Hepatocyte (in vitro differentiated cells): ENCODE results near the gene HPS6. TPM values are rescaled to one million over a fixed set of nuclear protein-coding genes. Genes with fewer than 3 reads are reported as not detected.

ENCODE experiments used
- DNase-seq: peaks from one replicate; pipeline ENCODE4 v3.0.0-alpha.2; 2016; ENCODE audit warnings: low spot score
- H2AFZ ChIP-seq: fragments of 200-600 bp; sonication (generic); 2 replicates; pipeline ENCODE4 v1.6.0; 2016; ENCODE audit warnings: antibody characterized with exemption, mild to moderate bottlenecking
- H3K27ac ChIP-seq: fragments of 200-600 bp; sonication (generic); 2 replicates; pipeline ENCODE4 v1.5.1; 2016; ENCODE audit warnings: mild to moderate bottlenecking
- H3K27me3 ChIP-seq: fragments of 200-600 bp; sonication (generic); 2 replicates; pipeline ENCODE4 v1.6.1; 2016
- H3K36me3 ChIP-seq: fragments of 200-600 bp; sonication (generic); replicated peaks from 2 replicates; pipeline ENCODE4 v1.5.1; 2016; ENCODE audit warnings: low read depth; ENCODE audit not compliant: insufficient read depth
- H3K4me1 ChIP-seq: fragments of 200-600 bp; sonication (generic); 2 replicates; pipeline ENCODE4 v1.5.1; 2016; ENCODE audit warnings: mild to moderate bottlenecking, moderate library complexity; ENCODE audit not compliant: insufficient read depth
- H3K4me2 ChIP-seq: fragments of 200-600 bp; sonication (generic); 2 replicates; pipeline ENCODE4 v1.6.0; 2016
- H3K4me3 ChIP-seq: fragments of 200-600 bp; sonication (generic); 2 replicates; pipeline ENCODE4 v1.5.1; 2016; ENCODE audit warnings: mild to moderate bottlenecking
- H3K79me2 ChIP-seq: fragments of 200-600 bp; sonication (generic); 2 replicates; pipeline ENCODE4 v1.6.0; 2017; ENCODE audit warnings: mild to moderate bottlenecking
- H3K9me2 ChIP-seq: fragments of 200-600 bp; sonication (generic); replicated peaks from 2 replicates; pipeline ENCODE4 v1.6.0; 2017; ENCODE audit warnings: mild to moderate bottlenecking; ENCODE audit not compliant: insufficient read depth
- H3K9me3 ChIP-seq: fragments of 200-600 bp; sonication (generic); 2 replicates; pipeline ENCODE4 v1.5.1; 2016; ENCODE audit warnings: low read depth, mild to moderate bottlenecking
- H4K20me1 ChIP-seq: fragments of 200-600 bp; sonication (generic); 2 replicates; pipeline ENCODE4 v1.6.0; 2016; ENCODE audit warnings: mild to moderate bottlenecking; ENCODE audit not compliant: insufficient read depth, poor library complexity, severe bottlenecking
- CTCF ChIP-seq: fragments of 200-600 bp; sonication (generic); IDR thresholded peaks from 2 replicates; pipeline ENCODE4 v1.5.1; 2016; ENCODE audit warnings: antibody characterized with exemption, mild to moderate bottlenecking; ENCODE audit not compliant: poor library complexity
- EZH2 ChIP-seq: fragments of 200-600 bp; sonication (generic); IDR thresholded peaks from 2 replicates; pipeline ENCODE4 v1.6.1; 2016; ENCODE audit warnings: antibody characterized with exemption, mild to moderate bottlenecking, borderline replicate concordance
- EZH2phosphoT487 ChIP-seq: fragments of 200-600 bp; sonication (generic); IDR thresholded peaks from one replicate; pipeline ENCODE4 v1.6.1; 2018; ENCODE audit warnings: antibody characterized with exemption, mild to moderate bottlenecking, low read depth, moderate library complexity; ENCODE audit not compliant: unreplicated experiment, severe bottlenecking
- WGBS: methylation state at CpG from one replicate; pipeline ENCODE4 v1.1.6; 2016; ENCODE audit warnings: low lambda C conversion rate; ENCODE audit errors: missing lambda C conversion rate; 5-methylcytosine and 5-hydroxymethylcytosine counted together
- polyA plus RNA-seq: library from polyadenylated mRNA; unstranded; fragments of >200 nt; fragmentation: Nextera tagmentation; extraction: Ambion mirVana; gene quantifications from 2 replicates; pipeline ENCODE4 v1.2.1, GENCODE V29; 2016
- total RNA-seq: library from RNA; depleted of rRNA; stranded (reverse); fragments of >200 nt; gene quantifications from 2 replicates; pipeline ENCODE4 v1.2.3, GENCODE V29; 2014

HPS6 gene
- total and polyA plus RNA-seq, 2 experiments from 2014 or later, result 22.4 to 25.2 TPM

DNA sequence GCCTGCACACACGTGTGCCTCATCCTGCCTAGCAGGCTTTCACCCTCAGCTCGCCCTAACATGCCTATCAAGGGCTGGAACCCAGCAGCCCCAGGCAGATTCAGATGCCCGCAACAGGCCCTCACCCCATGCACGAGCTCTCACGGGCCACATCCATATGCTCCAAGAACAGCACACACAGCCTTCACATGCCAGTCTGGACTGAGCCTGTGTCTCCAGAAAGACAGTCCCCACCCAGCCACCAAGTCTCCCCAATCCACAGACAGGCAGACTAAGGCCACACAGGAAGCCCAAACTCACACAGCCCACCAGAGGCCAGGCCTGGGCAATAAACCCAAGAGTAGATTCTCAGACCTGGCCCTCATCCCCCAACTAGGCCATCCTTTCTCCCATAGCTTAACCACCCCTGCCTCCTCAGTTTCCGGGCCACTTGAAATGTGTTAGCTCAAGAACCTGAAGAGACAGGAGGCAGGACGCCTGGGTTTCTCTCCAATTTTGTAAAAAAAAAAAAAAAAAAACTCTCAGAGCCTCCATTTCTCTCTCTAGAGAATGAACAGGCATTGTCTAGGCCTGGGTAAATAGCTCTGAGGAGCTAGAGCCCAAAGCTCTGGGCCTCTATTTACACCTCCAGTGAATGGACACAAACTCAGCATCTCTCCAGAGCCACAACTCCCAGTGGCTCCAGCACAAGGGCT lies 48.3 kb downstream of the HPS6 start:
- Histone ChIP-seq H3K4me2 (peak overlapping the region; percentile 78), H3K79me2 (peaks cover 78% of the 10 kb centered on the region), H4K20me1 (peaks cover 46% of the 10 kb centered on the region), H2AFZ (no peak overlapping the region), H3K27me3 (no peaks in the 10 kb centered on the region), H3K27ac (peak overlapping the region; percentile 95), H3K4me1 (peaks cover 47% of the 10 kb centered on the region), H3K9me2 (no peaks in the 10 kb centered on the region), H3K36me3 (no peaks in the 10 kb centered on the region), H3K4me3 (peak overlapping the region; percentile 79), H3K9me3 (no peaks in the 10 kb centered on the region)
- TF ChIP-seq EZH2phosphoT487 (no peak), CTCF (no peak), EZH2 (no peak)
- DNase-seq, result no peak
- WGBS, result 40% methylated on average over 7 of the region's 7 CpGs

DNA sequence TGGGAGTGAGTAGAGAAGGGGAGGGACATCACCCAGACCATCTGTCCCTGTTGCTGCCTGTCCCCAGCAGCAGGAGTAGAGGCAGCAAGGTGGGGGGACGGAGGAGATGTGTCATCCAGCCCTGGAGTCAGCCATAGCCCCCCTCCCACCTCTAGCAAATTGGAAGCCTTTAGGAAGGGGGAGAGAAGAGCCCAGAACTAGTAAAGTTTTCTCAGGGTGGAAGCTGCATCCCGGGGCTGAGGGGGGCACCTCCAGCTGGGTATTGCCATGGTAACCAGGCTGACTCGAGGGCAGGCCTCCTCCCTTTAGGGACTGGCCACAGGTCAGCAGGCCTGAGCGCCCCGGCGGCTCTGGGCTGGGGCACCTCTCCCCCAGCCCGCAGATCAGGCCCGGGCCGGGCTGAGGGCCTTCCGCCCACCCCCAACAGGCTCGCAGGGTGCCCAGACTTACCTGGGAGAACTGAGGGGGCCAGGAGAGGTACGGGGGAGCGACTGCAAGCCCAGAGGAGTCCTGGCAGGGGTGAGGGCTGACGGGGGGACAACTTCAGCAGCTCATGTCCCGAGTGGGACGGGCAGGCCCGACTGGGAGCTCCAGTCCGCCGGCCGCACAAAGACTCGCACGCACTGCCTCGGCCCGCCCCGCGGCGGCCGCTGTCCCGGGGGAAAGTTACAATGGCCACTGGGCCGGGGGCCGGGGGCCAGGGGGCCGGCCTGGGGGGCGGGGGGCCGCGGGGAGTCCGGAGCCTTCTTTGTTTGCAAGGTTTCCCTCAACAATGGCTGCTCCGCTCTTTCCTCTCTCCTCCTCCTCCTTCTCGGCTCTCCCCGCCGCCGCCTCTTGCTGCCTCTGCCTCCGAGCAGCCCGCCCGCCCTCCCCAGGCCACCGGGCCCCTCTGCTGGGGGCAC lies 49.1 kb downstream of the HPS6 start:
- peak overlapping the region; percentile 32 for H2AFZ ChIP-seq
- peaks cover 51% of the 10 kb centered on the region for H3K4me1 ChIP-seq
- peak; percentile 64 for DNase-seq
- H3K27me3 ChIP-seq, result no peaks in the 10 kb centered on the region
- H3K27ac ChIP-seq, result peak overlapping the region; percentile 95
- H3K79me2 ChIP-seq, result peaks cover 86% of the 10 kb centered on the region
- 1% methylated on average over 26 of the region's 45 CpGs for WGBS
- no peaks in the 10 kb centered on the region for H3K36me3 ChIP-seq
- TF ChIP-seq EZH2 (no peak), CTCF (no peak), EZH2phosphoT487 (no peak)
- H3K4me2 ChIP-seq, result peak overlapping the region; percentile 78
- H4K20me1 ChIP-seq, result peaks cover 46% of the 10 kb centered on the region
- no peaks in the 10 kb centered on the region for H3K9me2 ChIP-seq
- peak overlapping the region; percentile 79 for H3K4me3 ChIP-seq
- no peaks in the 10 kb centered on the region for H3K9me3 ChIP-seq

DNA sequence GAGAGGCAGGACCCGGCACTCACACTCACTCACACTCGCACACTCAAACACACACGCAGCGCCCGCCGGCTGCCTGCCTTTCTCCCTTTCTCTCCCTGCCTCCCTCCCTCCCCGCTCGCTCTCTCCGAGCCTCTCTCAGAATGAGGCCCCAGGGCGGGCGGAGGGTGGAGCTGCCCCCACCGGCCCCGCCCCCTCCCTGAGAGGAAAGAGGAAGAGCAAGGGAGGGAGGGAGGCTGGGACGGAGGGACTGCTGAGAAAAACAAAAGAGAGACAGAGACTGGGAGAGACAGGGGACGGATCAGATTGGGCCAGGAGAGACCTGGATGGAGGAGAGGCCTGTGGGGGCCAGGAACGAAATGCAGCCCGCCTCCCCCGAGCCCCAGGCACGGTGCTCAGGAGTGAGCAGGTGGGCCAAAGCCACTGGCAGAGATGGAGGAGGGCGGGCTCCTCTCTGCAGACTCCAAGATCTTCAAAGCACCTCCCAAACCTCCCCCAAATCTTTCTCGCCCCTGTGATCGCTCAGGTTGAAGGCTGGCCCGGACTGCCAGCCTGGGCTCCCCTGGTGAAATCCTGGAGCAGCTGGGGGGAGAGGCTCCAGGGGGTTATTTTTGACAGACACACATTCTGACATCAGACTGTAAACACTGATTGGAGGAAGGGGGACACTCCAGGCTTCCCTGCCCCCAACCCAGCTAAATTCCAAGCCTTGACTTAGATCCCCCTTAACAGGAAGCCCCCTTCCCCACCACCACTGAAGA lies 49.9 kb downstream of the HPS6 start:
- no peaks in the 10 kb centered on the region for H3K36me3 ChIP-seq
- peaks cover 51% of the 10 kb centered on the region for H3K4me1 ChIP-seq
- no peaks in the 10 kb centered on the region for H3K9me3 ChIP-seq
- peak overlapping the region; percentile 95 for H3K27ac ChIP-seq
- peak overlapping the region; percentile 79 for H3K4me3 ChIP-seq
- H2AFZ ChIP-seq, result peak overlapping the region; percentile 32
- TF ChIP-seq EZH2, result no peak
- TF ChIP-seq EZH2phosphoT487, result no peak
- TF ChIP-seq CTCF, result no peak
- H3K9me2 ChIP-seq, result no peaks in the 10 kb centered on the region
- peaks cover 93% of the 10 kb centered on the region for H3K79me2 ChIP-seq
- no peaks in the 10 kb centered on the region for H3K27me3 ChIP-seq
- peak; percentile 95 for DNase-seq
- peak overlapping the region; percentile 78 for H3K4me2 ChIP-seq
- peaks cover 43% of the 10 kb centered on the region for H4K20me1 ChIP-seq
- 6% methylated on average over 8 of the region's 23 CpGs for WGBS
